NCI-H2227 (cell line): Measurements from ENCODE around the gene NR6A1.
"Not testable (repeated sequence)": the region's sequence is repeated elsewhere in the genome, so short reads cannot be mapped to it uniquely, and the experiment has no call there.

Experiments used
- DNase-seq: peaks from one replicate; lab custom pipeline; 2025; ENCODE audit not compliant: unreplicated experiment; lab: John Stamatoyannopoulos, UW

Gene NR6A1

GRCh38 chr9:124761710-124762109 is 9.4 kb downstream of the NR6A1 start:
- DNase-seq = no peak

- no peak for DNase-seq
Measured at GRCh38 chr9:124761196-124761595, 9.9 kb downstream of the NR6A1 start.

- no peak for DNase-seq
Measured at GRCh38 chr9:124760719-124761118, 10.4 kb downstream of the NR6A1 start.

- no peak for DNase-seq
Measured at GRCh38 chr9:124759327-124759726, 11.8 kb downstream of the NR6A1 start.

- no peak for DNase-seq
Measured at GRCh38 chr9:124758691-124759090, 12.4 kb downstream of the NR6A1 start.

GRCh38 chr9:124758061-124758460 is 13.1 kb downstream of the NR6A1 start:
- DNase-seq = no peak

GRCh38 chr9:124757616-124758015 is 13.5 kb downstream of the NR6A1 start:
- DNase-seq = no peak

GRCh38 chr9:124756011-124756410 is 15.1 kb downstream of the NR6A1 start:
- no peak for DNase-seq

- no peak for DNase-seq
Measured at GRCh38 chr9:124755061-124755460, 16.1 kb downstream of the NR6A1 start.

GRCh38 chr9:124754289-124754688 is 16.8 kb downstream of the NR6A1 start:
- no peak for DNase-seq

- DNase-seq = no peak
Measured at GRCh38 chr9:124752967-124753366, 18.1 kb downstream of the NR6A1 start.

GRCh38 chr9:124749781-124750180 is 21.3 kb downstream of the NR6A1 start:
- DNase-seq = no peak

GRCh38 chr9:124749284-124749683 is 21.8 kb downstream of the NR6A1 start:
- no peak for DNase-seq

GRCh38 chr9:124747065-124747464 is 24.0 kb downstream of the NR6A1 start:
- no peak for DNase-seq

- no peak for DNase-seq
Measured at GRCh38 chr9:124743686-124744348, 27.3 kb downstream of the NR6A1 start.

GRCh38 chr9:124742940-124743339 is 28.2 kb downstream of the NR6A1 start:
- DNase-seq = no peak

- no peak for DNase-seq
Measured at GRCh38 chr9:124741662-124742061, 29.4 kb downstream of the NR6A1 start.

GRCh38 chr9:124741149-124741548 is 30.0 kb downstream of the NR6A1 start:
- DNase-seq = no peak

- DNase-seq = no peak
Measured at GRCh38 chr9:124739360-124739759, 31.8 kb downstream of the NR6A1 start.

- DNase-seq = not testable (repeated sequence)
Measured at GRCh38 chr9:124738075-124738474, 33.0 kb downstream of the NR6A1 start.

GRCh38 chr9:124735121-124735520 is 36.0 kb downstream of the NR6A1 start:
- DNase-seq = no peak

- not testable (repeated sequence) for DNase-seq
Measured at GRCh38 chr9:124734741-124735083, 36.4 kb downstream of the NR6A1 start.

- DNase-seq = no peak
Measured at GRCh38 chr9:124733964-124734740, 37.0 kb downstream of the NR6A1 start.
